ENCODE results near the gene PPIE.

DNA sequence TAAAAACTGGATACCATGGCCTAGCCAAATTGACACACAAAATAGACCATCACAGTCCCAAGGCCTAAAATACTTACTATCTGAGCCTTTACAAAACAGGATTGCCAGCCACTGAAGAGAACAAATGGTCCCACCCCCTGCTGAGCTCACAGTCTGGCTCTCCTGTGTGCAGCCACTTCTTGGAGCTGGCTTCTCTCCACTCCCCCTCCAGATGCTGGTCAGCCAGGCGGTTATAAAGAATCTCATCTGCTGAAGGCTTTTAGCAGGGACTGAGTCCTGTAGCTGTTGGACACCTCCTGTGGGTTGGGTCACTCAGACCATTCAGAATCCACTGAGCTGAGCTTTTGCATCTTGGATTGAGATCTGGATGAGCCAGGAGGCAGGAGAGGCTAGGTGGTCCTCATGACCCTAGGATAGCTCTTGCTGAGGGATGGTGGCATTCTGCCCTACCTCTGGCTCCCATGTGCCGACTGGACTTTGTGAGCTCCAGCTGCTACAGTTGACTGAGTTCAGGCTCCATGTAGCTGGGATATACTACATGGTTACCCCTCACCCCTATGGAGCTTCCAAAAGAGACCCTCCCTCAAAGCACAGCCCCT is 16.3 kb downstream of the PPIE start:
- no peak for TF ChIP-seq CTCF (IDR thresholded peaks at IDR 0.05)
- no peak for TF ChIP-seq POLR2A (IDR thresholded peaks at IDR 0.05)

Data from prostate gland (tissue), 2 donors.